K562 (cell line): ENCODE data around the gene KLKB1. TPM values are rescaled to one million over a fixed set of nuclear protein-coding genes. Genes with fewer than 3 reads are reported as not detected.

ENCODE experiments used
- ATAC-seq: fragments of 200-7000 bp; cut with Tn5 transposase; 3 replicates; pipeline ENCODE4 v1.9.1; 2020; ENCODE audit warnings: moderate library complexity
- BruUV-seq: library from RNA; stranded (reverse); fragments of 400-500 nt; replicated peaks from 2 replicates; lab custom pipeline; 2021; lab: Mats Ljungman, UMichigan
- CTCF ChIA-PET: fragments of 300-600 bp; formaldehyde crosslinking; extraction: SDS; loops from one replicate; lab custom pipeline; 2021; ENCODE audit warnings: low intra/inter-chr PET ratio; lab: Yijun Ruan, JAX
- POLR2A ChIA-PET: fragments of 300-600, 350-650 bp; sonication (Branson Sonifier 250); formaldehyde crosslinking; extraction: SDS; loops from one replicate; lab custom pipeline; 2021; ENCODE audit warnings: antibody characterized with exemption, inconsistent platforms; lab: Yijun Ruan, JAX
- DNase-seq, 4 experiments: peaks; one replicate each; pipeline versions ENCODE4 v3.0.0 to v3.0.0-alpha.2; 2011 to 2018; ENCODE audit warnings: low spot score in 3 of 4, mixed read lengths in 3 of 4; ENCODE audit errors: extremely low read depth in 1 of 4
- FAIRE-seq: peaks from 2 replicates; lab custom pipeline; 2011; peaks lifted over from hg19 to GRCh38; lab: Jason Lieb, UNC
- H2AFZ ChIP-seq: 2 replicates; pipeline ENCODE4 v1.6.0; 2011; ENCODE audit warnings: low read depth, low read length, control low read depth, inconsistent platforms
- H3K27ac ChIP-seq: fragments of 200-600 bp; 3 replicates; pipeline ENCODE4 v1.8.0; 2011; ENCODE audit warnings: low read depth, mild to moderate bottlenecking, control low read depth, inconsistent platforms, low read length, moderate library complexity, mixed read lengths; ENCODE audit errors: extremely low read depth
- H3K27me3 ChIP-seq, 2 experiments: fragments of 300-600 bp in 1 of 2; 2 replicates in 1 of 2; 3 replicates in 1 of 2; pipeline versions ENCODE4 v1.6.0 to v1.8.0; 2011; ENCODE audit warnings: inconsistent platforms in 2 of 2, low read length in 2 of 2, mild to moderate bottlenecking in 1 of 2, mixed read lengths in 1 of 2, moderate library complexity in 1 of 2; ENCODE audit not compliant: control insufficient read depth in 2 of 2, insufficient read depth in 2 of 2
- H3K36me3 ChIP-seq: fragments of 300-600 bp; 3 replicates; pipeline ENCODE4 v1.8.0; 2011; ENCODE audit warnings: mild to moderate bottlenecking, low read length, inconsistent platforms; ENCODE audit not compliant: control insufficient read depth, insufficient read depth
- H3K4me1 ChIP-seq, 2 experiments: fragments of 200-600 bp in 1 of 2; replicated peaks in 1 of 2; 2 replicates in 1 of 2; 3 replicates in 1 of 2; pipeline versions ENCODE4 v1.5.1 to v1.8.0; 2011; ENCODE audit warnings: inconsistent platforms in 2 of 2, low read length in 2 of 2, mild to moderate bottlenecking in 1 of 2, mixed read lengths in 1 of 2, moderate library complexity in 1 of 2; ENCODE audit not compliant: control insufficient read depth in 2 of 2, insufficient read depth in 2 of 2
- H3K4me2 ChIP-seq: 2 replicates; pipeline ENCODE4 v1.6.1; 2011; ENCODE audit warnings: low read length, control low read depth, inconsistent platforms, mixed read lengths; ENCODE audit not compliant: insufficient read depth
- H3K4me3 ChIP-seq: fragments of 200-600 bp; sonication (generic), shearing (Covaris generic); 2 replicates; pipeline ENCODE4 v1.5.1; 2016; ENCODE audit warnings: control low read depth, inconsistent platforms
- H3K79me2 ChIP-seq: fragments of 200-600 bp; 3 replicates; pipeline ENCODE4 v1.8.0; 2011; ENCODE audit warnings: low read length, inconsistent platforms; ENCODE audit not compliant: control insufficient read depth, insufficient read depth
- H3K9ac ChIP-seq, 2 experiments: 2 replicates each; pipeline versions ENCODE4 v1.6.0 to v1.6.1; 2011; ENCODE audit warnings: low read depth in 2 of 2, low read length in 2 of 2, control low read depth in 1 of 2, inconsistent platforms in 1 of 2, mild to moderate bottlenecking in 1 of 2, mixed read lengths in 1 of 2; ENCODE audit not compliant: insufficient read depth in 1 of 2
- H3K9me1 ChIP-seq: one replicate; pipeline ENCODE4 v1.6.0; 2011; ENCODE audit warnings: inconsistent platforms, mild to moderate bottlenecking, low read length, moderate library complexity; ENCODE audit not compliant: control insufficient read depth, insufficient read depth
- H3K9me3 ChIP-seq: replicated peaks from 2 replicates; pipeline ENCODE4 v1.5.1; 2011; ENCODE audit warnings: low read depth, low read length, inconsistent platforms; ENCODE audit not compliant: control insufficient read depth, insufficient read depth
- H4K20me1 ChIP-seq: replicated peaks from 2 replicates; pipeline ENCODE4 v1.6.1; 2011; ENCODE audit warnings: low read length, inconsistent platforms, mixed read lengths; ENCODE audit not compliant: control insufficient read depth, insufficient read depth
- ARNT ChIP-seq, 2 experiments: fragments of 450-650 bp; IDR thresholded peaks; 2 replicates each; pipeline ENCODE4 v1.6.1; 2016; ENCODE audit warnings: mild to moderate bottlenecking in 1 of 2
- ESRRB ChIP-seq: fragments of 250-450 bp; sonication (Bioruptor Pico); IDR thresholded peaks from 2 replicates; pipeline ENCODE4 v1.5.0; 2020; ENCODE audit warnings: mild to moderate bottlenecking, moderate library complexity, borderline replicate concordance
- GABPA ChIP-seq: fragments of 200-800 bp; sonication (Bioruptor generic); conservative IDR thresholded peaks from 2 replicates; pipeline ENCODE4 v1.6.1; 2016; ENCODE audit warnings: low read depth, missing genetic modification characterization, missing compliant biosample characterization
- HOXB6 ChIP-seq: fragments of 250-450 bp; sonication (Bioruptor Pico); IDR thresholded peaks from 2 replicates; pipeline ENCODE4 v1.5.1; 2022; ENCODE audit warnings: mild to moderate bottlenecking, borderline replicate concordance
- NR2C1 ChIP-seq, 2 experiments: fragments of 450-650 bp; IDR thresholded peaks; 2 replicates each; pipeline ENCODE4 v1.6.1; 2017; ENCODE audit warnings: mild to moderate bottlenecking in 2 of 2, antibody characterized with exemption in 1 of 2, inconsistent platforms in 1 of 2, missing compliant biosample characterization in 1 of 2, missing genetic modification characterization in 1 of 2
- PRDM10 ChIP-seq: fragments of 450-650 bp; IDR thresholded peaks from 2 replicates; pipeline ENCODE4 v1.6.1; 2018; ENCODE audit not compliant: partially characterized antibody
- RREB1 ChIP-seq: fragments of 250-450 bp; sonication (Bioruptor Pico); IDR thresholded peaks from 2 replicates; pipeline ENCODE4 v1.4.0; 2020
- SMAD3 ChIP-seq: fragments of 450-650 bp; formaldehyde crosslinking; conservative IDR thresholded peaks from 2 replicates; pipeline ENCODE4 v1.4.0; 2020; ENCODE audit warnings: mild to moderate bottlenecking
- TOE1 ChIP-seq, 2 experiments: fragments of 450-650 bp in 1 of 2; sonication (generic) in 1 of 2; formaldehyde crosslinking in 1 of 2; IDR thresholded peaks; 2 replicates each; pipeline versions ENCODE4 v1.7.1 to v1.8.0; 2016 to 2022; ENCODE audit warnings: borderline replicate concordance in 2 of 2, mild to moderate bottlenecking in 2 of 2, antibody characterized with exemption in 1 of 2, inconsistent platforms in 1 of 2, low read depth in 1 of 2, missing genetic modification reagents in 1 of 2, moderate library complexity in 1 of 2
- ZNF121 ChIP-seq: sonication (generic); formaldehyde crosslinking; conservative IDR thresholded peaks from 2 replicates; pipeline ENCODE4 v1.8.0; 2022; ENCODE audit warnings: missing genetic modification reagents
- ZNF699 ChIP-seq: fragments of 250-450 bp; sonication (Bioruptor Pico); IDR thresholded peaks from 2 replicates; pipeline ENCODE4 v1.8.0; 2021; ENCODE audit warnings: mild to moderate bottlenecking, moderate library complexity; ENCODE audit not compliant: insufficient replicate concordance
- ZNF79 ChIP-seq: fragments of 250-450 bp; sonication (Bioruptor Pico); IDR thresholded peaks from 2 replicates; pipeline ENCODE4 v1.4.0; 2020; ENCODE audit warnings: low read depth, mild to moderate bottlenecking, moderate library complexity
- WGBS: fragments of 100-300 bp; shearing (Covaris generic); methylation state at CpG from one replicate; pipeline ENCODE4 v1.1.6; 2016; ENCODE audit warnings: low coverage, mixed read lengths; ENCODE audit not compliant: insufficient coverage; ENCODE audit errors: missing lambda C conversion rate; 5-methylcytosine and 5-hydroxymethylcytosine counted together
- in situ Hi-C: fragments of 300-500 bp; cut with MboI; formaldehyde crosslinking; loops from 4 replicates; pipeline ENCODE4 v1.15.0; 2018; ENCODE audit warnings: inconsistent platforms, mixed read lengths
- intact Hi-C: fragments of 100-400 bp; cut with micrococcal nuclease; formaldehyde crosslinking; loops from 2 replicates; pipeline ENCODE4 v1.14.2; 2022
- polyA plus RNA-seq, 8 experiments: library from polyadenylated mRNA; depleted of rRNA in 4 of 8; stranded (reverse) in 5 of 8; unstranded in 3 of 8; fragments of >200 nt; fragmentation: Nextera tagmentation in 2 of 8; fragmentation: Illumina TruSeq in 1 of 8; extraction: Ambion mirVana in 2 of 8; extraction: Trizol in 1 of 8; gene quantifications; 2 replicates each; pipeline versions ENCODE4 v1.2.1 to v1.2.3, GENCODE V29; 2011 to 2014; ENCODE audit warnings: inconsistent platforms in 1 of 8, missing spikeins in 1 of 8
- total RNA-seq, 7 experiments: library from RNA; depleted of rRNA in 6 of 7; stranded (reverse); fragments of >200 nt in 6 of 7; fragmentation: Illumina TruSeq in 2 of 7; extraction: Trizol in 2 of 7; gene quantifications; 2 replicates each; pipeline versions ENCODE4 v1.2.1 to v1.2.3, GENCODE V29; 2011 to 2021; ENCODE audit warnings: low replicate concordance in 1 of 7

The KLKB1 gene
- total and polyA plus RNA-seq, 9 of the 15 experiments (the other 6 are each of a cell fraction or from before 2014, with no cell fraction given) = 0.27 TPM; not detected in 8

- Histone ChIP-seq H3K27ac (no peak overlapping the region), H2AFZ (no peak overlapping the region), H3K4me3 (no peak overlapping the region), H4K20me1 (no peaks in the 10 kb centered on the region), H3K27me3 (peaks cover 0 to 33% of the 10 kb centered on the region in 2 experiments; a peak in 3 of 5 replicates), H3K9me1 (no peaks in the 10 kb centered on the region), H3K4me1 (no peaks in the 10 kb centered on the region), H3K9me3 (no peaks in the 10 kb centered on the region), H3K36me3 (no peaks in the 10 kb centered on the region), H3K4me2 (no peak overlapping the region), H3K79me2 (no peaks in the 10 kb centered on the region), H3K9ac (no peak overlapping the region)
- no peak for ATAC-seq
- no TSS peak for BruUV-seq
- CTCF ChIA-PET = no interaction called here
- intact Hi-C loops (no loop called here), in situ Hi-C loops (no loop called here)
- no peak for DNase-seq
- WGBS = under 1% methylated on average over 13 of the region's 13 CpGs
- no peak for FAIRE-seq
- POLR2A ChIA-PET = no interaction called here
- TF ChIP-seq ESRRB (CRISPR knock-in tag) (no peak), ARNT (IDR thresholded peaks at IDR 0.05) (no peak), GABPA (tag) (no peak), TOE1 (IDR thresholded peaks at IDR 0.05; ENCODE audit: borderline replicate concordance) (no peak), TOE1 (CRISPR knock-in tag; IDR thresholded peaks at IDR 0.05; ENCODE audit: borderline replicate concordance, low read depth) (no peak), ZNF699 (CRISPR knock-in tag) (no peak), PRDM10 (no peak), ZNF79 (CRISPR knock-in tag) (no peak), SMAD3 (no peak), RREB1 (no peak), ZNF121 (no peak), HOXB6 (CRISPR knock-in tag) (no peak), NR2C1 (IDR thresholded peaks at IDR 0.05) (no peak), NR2C1 (tag; IDR thresholded peaks at IDR 0.05) (no peak)
Measured at GRCh38 chr4:186304866-186305505, 77.7 kb downstream of the KLKB1 start.
